GM19467 (cell line): ENCODE measurements around the gene SLC16A5.
"Not testable (repeated sequence)": the region's sequence is repeated elsewhere in the genome, so short reads cannot be mapped to it uniquely, and the experiment has no call there.

ENCODE experiments used
- ATAC-seq: cut with Tn5 transposase; IDR thresholded peaks from one replicate; pipeline ENCODE4 v1.9.1; 2021; ENCODE audit warnings: mild to moderate bottlenecking, moderate library complexity; ENCODE audit not compliant: unreplicated experiment

SLC16A5 gene

DNA sequence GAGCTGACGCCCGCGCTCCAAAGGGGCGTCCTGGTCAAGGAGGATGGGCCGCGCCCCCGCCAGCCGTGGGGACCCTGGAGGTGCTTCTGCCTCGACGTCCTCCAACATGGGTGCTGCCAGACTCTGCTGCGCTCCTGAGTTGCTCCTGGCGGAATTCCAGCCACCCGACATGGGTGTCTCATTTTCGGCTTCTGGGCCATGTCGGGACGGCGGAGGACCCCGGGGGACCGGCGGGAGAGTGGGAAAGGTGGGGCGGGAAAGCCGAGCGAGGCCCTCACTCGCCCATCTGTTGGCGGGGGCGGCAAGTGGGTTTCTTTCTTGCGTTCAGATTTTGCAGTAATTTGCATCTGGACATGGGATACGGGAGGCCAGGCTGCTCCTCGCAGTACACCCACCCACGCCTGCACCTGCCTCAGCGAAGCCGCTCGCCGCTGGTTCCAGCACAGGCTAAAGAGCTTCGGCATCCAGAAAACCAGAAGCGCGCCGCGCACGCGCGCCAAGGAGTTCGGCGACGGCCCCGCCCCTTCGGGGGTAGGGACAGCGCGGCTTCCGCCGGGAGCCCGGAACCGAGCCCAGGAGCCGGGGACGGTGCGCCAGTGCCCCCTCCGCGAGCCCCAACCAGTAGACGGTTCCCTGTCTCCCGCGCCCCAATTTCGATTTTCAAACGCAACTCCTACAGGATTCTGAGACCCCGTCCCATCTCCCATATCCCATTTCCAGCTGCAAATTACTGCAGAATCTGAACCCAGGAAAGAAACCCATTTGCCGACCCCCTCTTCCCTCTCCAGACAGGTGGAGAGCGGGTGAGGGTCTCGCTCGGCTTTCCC lies 21.9 kb downstream of the SLC16A5 start, which contains the start of gene ARMC7:
ARMC7 (plus strand) TSS at position 563 of the 827 bp plus-strand sequence. CDS start 320 bp downstream, outside the sequence.
- peak; percentile 52 for ATAC-seq

DNA sequence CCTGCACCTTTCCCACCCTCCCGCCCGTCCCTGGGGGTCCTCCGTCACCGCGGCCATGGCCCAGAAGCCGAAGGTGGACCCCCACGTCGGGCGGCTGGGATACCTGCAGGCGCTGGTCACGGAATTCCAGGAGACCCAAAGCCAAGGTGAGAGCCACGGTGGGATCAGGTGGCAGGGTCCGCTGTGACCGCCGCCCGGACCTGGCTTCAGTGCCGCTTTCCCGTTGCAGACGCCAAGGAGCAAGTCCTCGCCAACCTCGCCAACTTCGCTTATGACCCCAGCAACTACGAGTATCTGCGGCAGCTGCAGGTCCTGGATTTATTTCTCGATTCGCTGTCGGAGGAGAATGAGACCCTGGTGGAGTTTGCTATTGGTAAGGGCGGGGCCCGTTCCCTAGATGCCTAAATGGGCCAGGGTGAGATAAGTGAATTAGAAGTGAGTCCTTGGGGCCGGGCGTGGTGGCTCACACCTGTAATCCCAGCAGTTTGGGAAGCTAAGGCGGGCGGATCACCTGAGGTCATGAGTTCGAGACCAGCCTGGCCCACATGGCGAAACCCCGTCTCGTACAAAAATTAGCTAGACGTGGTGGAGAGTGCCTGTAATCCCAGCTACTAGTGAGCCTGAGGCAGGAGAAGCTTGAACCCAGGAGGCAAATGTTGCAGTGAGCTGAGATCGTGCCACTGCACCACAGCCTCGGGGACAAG lies 22.6 kb downstream of the SLC16A5 start:
- no peak for ATAC-seq

DNA sequence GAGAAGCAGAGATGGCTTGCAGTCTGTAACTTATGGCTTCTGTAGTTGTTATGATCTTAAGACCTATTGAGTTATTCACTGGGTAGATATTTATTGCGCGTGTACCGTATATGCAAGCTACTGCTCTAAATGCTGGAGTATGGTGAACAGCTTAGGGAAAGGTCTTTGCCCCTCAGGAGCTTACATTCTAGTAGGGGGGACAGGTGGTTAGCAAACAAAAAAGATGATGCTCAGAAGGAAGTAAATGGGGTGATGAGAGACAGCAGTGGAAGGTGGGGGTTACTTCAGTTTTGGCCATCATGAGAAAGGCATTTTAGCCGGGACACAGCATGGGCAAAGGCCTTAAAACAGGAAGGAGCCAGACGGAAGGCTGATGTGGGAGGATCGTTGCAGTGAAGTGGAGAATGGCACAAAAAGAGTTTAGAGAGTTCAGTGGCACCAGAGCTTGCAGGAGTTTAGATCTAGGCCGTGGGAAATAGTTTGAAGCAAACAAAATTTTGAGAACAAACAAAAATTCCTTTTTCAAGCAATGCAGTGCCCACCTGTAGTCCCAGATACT lies 24.1 kb downstream of the SLC16A5 start:
- no peak for ATAC-seq

DNA sequence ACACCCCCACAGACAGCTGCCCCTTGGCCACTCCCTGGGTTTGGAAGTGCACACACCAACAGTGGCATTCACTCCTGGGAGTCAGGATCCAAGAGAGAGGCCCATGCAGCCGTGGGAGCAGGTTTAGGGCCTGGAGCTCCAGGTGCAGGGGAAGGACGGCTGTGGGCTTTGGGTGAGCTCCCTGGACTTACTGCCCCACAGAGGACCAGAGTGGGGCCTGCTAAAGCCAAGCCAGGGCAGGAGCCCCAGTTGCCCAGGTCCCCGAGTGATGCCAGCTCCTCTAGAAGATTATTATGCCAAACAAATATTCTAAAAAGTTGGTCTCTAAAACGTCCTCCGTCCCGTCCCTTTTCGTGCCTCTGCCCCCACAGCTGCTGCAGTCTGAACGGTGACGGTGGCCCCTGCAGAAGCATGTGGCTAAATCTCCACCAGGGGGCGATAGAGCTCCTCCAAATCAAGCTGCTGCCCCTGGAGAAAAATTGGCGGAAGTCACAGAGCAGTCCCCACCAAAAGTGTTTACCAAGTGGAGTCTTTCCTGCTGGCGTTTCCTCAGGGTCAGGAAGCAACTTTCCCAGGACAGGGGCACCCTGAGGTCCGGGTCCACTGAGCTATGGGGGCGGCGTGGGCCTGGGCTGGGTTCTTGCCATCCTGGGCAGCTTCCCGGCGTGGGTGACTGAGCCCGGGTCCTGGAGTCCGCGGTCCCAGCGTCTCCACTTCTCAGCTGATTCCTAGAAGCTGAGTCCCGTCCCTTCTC lies 26.2 kb downstream of the SLC16A5 start:
- no peak for ATAC-seq

DNA sequence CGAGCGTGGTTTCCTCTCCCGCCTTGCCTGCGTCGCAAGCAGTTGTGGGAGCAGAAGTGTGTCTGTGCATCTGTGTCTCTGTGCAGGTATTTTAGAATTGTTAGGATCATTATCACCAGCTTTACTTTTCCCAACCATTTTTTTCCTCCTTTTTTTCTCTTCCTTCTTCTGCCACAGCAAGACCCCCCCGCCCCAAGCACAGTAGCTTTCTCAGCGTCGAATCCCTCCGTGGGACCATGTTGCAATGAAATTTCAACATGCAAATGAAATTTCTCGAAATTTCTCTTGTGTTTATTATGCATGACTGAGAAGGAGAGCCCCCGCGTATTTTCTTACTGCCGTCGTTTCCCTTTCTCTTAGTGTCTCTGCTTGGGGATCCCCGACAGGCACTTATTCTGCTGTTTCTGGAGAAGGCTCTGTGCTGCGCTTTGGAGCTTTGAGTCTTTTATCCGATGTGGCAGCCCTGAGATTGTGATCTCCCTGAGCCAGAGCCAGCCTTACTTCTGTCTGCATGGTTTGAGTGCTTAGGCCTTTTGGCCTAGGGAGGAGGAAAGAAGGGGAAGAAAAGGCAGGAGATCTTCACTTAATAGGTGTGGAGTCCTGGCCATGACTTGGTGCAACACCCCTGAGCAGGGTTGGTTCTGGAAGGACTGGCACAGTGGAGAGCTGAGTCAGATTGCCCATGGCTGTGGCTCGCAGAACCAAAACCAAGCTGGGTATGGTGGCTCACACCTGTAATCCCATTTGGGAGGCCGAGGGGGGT lies 27.0 kb downstream of the SLC16A5 start:
- ATAC-seq, result no peak

DNA sequence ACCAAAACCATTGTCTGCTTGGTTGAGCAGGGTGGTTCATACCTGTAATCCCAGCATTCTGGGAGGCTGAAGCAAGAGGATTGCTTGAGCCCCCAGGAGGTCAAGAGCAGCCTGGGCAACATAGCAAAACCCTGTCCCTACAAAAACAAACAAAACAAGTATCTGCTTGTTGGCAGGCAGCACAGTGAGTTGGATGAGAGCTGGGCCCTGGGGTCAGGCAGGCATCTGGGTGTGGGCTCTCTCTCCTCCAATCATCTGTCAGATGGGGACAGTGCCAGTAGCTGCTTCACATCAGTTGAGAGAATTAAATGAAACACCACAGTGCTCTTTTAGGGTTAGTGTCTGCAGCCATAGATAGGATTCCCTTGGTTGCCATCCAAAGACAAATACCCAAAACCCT lies 27.8 kb downstream of the SLC16A5 start:
- no peak for ATAC-seq

DNA sequence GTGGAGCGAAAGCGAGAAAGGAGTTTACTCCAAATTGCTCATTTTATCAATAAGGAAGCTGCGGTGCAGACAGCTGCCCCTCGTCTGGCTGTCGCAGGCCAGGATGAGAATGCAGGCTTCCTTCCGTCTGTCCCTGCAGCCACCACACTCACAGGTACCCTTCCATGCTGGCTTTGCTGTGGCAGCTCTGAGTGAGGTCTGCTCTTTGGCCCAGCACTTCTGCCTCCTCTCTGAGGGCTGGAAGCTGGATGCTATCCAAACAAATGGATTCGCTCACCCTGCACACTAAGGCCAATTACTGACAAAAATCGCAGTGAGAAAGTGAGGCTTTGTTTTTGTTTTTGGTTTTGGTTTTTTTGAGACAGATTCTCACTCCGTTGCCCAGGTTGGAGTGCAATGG lies 29.0 kb downstream of the SLC16A5 start:
- no peak for ATAC-seq

DNA sequence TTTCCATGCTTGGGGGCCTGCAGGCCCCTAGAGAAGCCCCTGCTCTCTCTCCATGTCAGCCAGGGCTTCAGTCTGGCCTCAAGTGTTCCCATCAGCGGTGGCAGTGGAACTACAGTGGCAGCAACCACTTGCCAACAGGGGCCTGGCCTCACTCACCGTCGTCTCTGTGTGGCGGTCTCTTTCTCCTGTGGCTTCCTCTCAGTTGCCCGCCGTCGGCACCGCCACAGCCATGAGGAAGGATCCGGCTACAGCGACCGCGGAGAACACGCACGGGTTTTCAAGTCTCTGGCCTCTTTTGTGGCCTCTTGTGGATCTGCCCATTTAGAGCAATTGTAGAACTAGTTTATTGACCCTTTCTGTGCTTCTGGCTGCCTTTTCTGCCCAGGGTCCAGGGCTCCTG lies 30.6 kb downstream of the SLC16A5 start:
- no peak for ATAC-seq

DNA sequence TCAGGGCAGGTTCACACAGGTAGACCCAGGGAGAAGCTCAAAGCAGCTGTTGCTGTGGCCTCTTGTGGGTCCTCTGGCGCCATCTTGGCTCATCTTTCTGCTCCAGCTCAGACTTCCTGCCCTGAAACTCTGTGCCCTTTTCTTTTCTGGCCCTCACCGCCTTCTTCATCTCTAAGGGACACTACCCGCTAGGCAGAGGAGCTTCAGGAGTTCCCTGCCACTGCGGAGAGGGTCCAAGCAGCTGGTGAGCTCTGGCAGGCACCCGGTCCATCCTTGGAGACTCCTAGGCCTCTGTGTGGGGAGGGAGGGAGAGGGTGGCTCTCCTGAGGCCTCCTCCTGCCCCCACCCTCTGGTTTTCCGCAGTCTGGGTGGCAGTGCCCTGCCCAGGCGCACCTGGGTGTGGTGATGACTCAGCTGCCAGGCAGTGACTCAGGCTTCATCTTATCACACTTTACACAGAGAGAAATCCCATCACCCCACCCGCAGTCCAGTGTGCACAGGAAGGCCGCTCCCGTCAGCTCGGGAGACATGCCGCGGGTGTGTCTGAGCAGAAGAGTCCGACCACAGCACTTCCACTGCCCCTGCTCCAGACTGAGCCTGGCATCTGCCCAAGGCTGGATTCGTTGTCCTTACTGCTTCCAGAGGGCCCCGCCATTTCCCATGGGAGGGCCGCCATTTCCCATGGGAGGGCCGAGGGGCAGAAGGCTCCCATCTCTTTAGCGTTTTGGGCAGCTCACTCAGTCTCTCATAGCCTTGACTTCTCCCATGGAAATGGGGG lies 36.5 kb downstream of the SLC16A5 start:
- ATAC-seq, result no peak

DNA sequence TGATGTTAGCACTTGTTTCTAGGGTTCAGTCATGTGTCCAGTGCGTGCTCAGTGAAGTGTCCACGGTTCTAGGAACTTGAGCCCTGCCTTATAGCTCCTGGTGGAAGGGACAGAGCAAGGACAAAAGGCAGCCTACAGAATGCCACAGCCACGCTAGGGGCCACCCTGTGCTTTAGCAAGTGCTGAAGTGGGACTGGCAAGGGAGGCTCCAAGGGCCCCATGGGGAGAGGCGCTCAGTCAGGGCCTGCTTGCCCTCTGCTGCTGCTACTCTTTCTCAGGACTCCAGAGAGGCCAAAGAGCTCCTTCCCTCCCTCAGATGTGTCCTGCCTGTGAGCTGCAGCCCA lies 37.0 kb downstream of the SLC16A5 start:
- ATAC-seq, result no peak

DNA sequence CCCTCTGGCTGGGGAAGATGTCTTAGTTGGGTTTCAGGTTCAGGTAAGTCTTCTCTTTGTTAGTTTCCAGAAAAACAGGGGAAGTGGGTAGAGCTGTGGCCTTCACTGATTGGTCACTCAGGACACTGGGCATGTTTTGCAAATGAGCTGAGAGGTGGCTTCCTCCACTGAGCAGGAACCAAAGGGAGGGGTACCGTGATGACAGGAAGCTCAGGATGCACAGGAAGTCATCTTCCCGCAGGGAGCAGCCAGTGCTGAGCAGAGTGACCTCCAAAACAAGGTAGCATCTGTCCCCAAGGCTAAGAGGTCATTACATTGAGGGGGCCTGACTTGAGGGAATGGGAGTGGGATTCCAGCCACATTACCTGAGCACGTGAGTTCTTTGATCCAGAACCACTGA lies 38.2 kb downstream of the SLC16A5 start:
- no peak for ATAC-seq

DNA sequence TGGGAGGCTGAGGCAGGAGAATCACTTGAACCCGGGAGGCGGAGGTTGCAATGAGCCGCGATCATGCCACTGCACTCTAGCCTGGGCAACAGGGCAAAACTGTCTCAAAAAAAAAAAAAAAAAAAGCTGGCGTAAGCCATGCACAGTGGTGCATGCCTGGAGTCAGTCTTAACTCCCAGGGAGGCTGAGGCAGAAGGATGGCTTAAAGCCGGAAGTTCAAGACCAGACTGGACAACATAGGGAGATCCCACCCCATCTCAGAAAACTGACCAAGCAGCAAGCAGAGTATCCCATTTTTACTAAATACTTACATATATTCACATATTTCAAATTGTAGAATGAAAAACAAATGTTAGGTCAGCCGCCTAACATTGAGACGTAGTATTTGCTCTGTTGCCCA lies 39.2 kb downstream of the SLC16A5 start:
- ATAC-seq, result no peak

DNA sequence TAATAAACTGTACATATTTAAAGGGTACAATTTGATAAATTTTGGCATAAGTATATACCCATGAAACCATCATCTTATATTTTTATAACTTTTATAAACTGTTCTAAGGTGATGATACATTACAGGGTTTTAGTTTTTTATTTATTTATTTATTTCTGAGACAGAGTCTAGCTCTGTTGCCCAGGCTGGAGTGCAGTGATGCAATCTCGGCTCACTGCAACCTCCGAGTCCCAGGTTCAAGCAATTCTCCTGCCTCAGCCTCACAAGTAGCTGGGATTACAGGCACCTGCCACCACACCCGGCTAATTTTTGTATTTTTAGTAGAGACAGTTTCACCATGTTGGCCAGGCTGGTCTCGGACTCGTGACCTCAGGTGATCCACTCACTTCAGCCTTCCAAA lies 40.2 kb downstream of the SLC16A5 start:
- ATAC-seq, result not testable (repeated sequence)

DNA sequence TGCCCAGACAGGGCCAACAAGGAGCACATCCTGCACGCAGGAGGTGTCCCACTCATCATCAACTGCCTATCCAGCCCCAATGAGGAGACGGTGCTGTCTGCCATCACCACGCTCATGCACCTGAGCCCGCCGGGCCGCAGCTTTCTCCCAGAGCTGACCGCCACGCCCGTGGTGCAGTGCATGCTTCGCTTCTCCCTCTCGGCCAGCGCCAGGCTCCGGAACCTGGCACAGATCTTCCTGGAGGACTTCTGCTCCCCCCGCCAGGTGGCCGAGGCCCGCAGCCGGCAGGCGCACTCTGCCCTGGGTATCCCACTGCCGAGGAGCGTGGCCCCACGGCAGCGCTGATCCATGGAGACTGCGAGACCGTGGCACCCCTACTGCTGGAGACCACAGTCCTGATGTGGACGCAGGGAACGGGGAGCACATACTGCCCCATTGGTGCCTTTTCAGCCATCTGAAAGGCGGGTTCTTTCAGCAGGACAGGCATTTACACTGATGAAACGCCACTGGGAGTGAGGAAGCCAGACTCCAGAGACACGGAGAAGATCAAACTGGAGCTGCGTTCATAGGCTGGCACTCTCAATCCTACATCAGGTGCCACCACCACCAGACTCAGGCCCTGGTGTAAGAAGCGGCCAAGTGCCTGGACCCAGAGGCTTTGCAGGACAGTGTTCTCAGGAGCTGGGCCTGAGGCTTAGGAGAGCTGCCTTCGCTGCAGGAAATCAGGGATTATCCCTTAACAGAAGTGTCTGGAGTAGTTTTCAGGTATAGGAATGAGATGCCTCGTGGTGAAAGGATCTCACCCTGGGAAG lies 41.1 kb downstream of the SLC16A5 start:
- no peak for ATAC-seq

DNA sequence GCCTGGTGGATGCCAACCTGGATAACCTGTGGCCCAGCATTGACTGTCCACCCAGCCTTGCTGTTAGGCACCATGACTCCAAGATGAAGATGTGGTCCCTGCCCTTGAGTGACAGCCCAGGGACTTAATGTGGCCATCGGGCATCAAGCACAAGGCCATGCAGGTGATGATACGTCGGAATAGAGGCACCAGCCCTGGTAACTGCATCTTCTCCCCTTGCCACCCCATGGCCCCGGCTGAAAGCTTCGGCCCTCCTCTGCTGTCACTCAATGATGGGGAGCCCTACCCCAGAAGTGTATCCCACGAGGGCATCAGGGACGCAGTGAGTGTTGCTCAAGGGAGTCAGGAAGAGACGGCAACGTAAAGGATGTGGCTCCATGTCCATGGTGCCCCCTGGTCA lies 41.8 kb downstream of the SLC16A5 start:
- no peak for ATAC-seq

DNA sequence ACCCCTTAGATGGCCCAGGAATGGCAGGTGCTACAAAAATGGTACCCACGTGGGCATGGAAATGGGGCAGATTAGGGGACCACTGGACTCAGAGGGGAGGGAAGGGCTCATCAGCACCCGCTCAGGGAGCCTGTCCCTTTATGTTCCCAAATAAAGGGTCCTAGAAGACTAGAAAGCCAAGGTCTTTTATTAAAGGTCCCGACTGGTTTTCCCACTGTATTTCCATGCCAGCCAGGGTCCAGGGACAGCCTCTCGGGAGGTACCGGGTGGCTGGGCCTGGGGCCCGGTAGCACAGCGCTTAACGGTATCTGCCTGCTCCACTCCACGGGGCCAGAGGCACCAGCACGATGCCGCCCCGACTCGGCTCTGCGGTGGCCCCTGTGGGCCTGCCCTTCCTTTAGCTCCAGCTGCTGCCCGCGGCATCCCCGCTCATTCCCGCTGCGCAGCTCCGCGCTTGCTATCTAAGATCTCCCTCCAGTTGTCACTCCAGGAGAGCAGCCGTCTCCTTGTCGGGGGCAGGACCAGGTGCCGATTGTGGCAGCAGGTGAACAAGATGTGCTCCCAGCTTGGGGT lies 42.4 kb downstream of the SLC16A5 start:
- no peak for ATAC-seq

DNA sequence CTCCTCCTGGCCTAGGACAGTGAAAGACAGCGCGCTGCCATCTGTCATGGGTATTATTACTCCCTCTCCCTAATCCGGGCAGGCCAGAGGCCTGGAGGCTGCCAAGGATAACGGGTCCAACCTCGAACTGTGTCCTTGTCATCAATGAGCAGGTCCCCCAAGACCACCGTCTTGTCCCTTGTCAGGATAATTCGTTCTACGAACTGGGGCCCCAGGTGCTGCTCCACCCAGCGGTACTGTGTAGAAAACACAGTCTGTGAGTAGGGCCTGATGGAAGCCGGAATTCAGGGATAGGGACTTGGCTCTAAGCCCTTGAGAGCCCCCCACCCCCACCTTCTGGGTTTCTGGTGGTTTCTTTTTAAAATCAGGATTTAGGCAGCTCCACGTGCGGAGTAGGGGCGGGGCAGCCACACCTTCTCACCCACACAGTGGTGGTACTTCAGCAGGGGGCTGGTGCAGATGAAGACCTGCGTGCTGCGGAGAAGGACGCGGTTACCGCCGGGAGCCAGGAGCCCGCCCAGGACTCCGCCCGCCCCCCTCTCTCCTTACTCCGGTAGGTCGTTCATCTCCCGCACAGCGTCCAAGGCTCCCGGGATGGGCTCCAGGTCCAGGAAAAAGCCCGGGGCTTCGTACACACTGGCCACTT lies 43.0 kb downstream of the SLC16A5 start:
- ATAC-seq, result no peak
